Activated gamma-delta T cell treated with Interleukin-2 at 50 U/mL for 16 hours (primary cell): Measurements from ENCODE around the gene SLC24A4.
"Not testable (repeated sequence)": the region's sequence is repeated elsewhere in the genome, so short reads cannot be mapped to it uniquely, and the experiment has no call there.

Experiments
- DNase-seq: peaks from one replicate; pipeline ENCODE4 v3.0.0-alpha.2; 2020

The SLC24A4 gene

DNA sequence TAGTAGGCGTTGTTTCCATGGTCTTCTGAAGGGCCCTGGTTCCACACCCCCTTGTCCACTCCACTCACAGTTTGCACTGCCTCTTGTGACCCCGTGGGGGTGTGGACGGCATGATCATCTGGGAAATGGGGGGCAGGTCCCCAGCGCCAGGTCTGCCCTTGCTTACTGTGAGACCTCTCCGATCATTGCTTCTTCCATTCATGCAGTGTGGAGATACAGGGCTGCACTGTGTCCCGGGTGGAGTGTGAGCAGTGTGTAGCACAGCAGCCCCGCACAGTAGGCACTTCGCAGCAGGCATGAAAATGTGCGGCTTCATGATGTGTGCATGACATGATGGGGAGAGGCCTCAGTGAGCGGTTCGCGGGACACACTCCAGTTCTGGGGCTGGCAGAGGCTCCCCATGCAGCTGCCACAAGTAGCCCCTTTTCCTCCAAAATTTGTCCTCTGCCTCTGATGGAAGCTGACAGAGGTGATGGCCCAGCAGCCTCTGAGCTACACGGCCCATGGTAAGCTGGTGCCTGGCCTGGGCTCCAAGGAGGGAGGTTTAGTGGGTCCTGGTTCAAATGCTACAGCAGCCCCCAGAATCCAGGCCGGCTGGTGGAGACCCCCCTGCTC is 205.6 kb downstream of the SLC24A4 start:
- DNase-seq: no peak

DNA sequence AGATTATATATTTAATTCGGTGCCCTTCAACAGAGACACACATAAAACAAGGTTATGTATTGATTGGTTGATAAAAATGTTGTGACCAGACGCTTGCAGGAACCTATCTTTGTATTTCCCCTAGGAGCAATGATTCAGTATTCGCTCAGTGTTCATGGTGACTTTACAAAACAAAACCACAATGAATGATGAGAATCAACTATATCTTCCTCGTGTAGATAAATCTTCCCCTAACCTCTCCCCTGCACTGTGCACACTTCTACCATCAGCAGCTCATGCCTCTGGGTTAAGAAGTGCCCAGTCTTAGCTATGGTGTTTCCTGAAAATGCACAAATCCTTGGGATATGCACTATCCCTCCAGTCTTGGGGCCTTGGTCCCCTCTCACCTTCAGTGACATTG is 206.9 kb downstream of the SLC24A4 start:
- DNase-seq: no peak

DNA sequence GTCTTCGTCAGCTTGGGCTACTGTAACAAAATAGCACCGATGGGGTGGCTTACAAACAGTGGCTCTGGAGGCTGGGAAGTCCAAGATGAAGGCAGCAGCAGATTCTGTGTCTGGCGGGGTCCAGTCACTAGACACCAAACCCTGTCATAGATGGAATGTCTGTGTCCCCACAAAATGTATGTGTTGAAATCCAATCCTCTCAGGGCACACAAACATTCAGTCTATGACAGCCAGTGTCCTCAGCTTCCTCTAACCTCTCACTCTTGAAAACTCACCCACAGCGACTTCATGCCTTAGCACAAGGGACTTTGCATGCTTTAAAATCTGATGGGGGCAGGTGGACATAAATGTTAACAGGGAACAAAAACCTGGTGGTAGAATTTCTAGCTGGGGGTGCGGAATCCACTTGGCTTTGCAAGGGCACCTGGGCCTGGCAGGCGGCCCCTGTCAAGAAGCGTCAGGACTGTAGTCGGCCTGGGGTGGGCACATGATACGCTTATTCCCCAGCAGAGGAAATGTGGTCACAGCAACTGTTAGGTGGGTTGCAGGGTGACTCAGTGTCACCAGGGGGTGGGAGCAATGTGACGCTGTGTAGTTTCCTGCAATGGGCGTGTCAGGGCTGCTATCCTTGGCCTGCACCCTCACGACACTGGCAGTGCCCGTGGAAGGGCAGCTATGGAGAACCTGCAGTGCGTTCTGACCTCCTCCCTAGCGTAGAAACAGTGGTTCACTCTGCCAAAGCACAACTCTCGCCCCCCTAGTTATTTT is 208.3 kb downstream of the SLC24A4 start:
- peak; percentile 87 for DNase-seq

DNA sequence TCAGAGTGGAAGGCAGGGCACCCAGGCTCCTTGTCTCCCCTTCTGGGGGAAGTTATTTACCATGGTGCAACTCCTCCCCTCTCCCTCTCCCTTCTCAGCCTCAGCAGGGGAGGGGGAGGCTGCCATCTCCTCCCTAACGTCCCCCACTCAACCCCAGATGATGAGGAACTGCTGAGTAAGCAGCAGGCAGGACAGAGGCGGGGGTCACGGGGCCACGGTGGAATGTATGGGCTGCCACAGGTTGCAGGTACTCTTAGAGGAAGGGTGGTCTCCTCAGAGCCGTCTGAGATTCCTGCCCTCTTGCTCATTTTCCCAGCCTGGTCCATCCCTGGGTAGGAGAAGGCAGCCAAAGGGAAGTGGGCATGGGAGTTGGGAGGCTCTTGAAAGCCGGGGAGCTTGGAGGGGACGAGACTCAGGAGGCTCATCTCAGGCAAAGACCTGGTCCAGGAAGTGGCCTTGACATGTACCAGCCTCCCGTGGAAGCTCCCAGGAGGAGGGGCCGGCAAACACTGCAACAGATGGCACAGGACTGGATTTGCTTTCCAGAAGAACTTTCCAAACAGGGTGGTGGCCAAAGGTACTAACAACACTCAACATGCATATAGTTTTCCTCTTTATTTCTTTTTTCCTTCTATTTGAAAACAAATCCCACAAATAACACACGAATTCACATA is 209.7 kb downstream of the SLC24A4 start:
- DNase-seq: no peak

- DNase-seq: no peak
Measured at GRCh38 chr14:92534932-92535643, 212.1 kb downstream of the SLC24A4 start.

DNA sequence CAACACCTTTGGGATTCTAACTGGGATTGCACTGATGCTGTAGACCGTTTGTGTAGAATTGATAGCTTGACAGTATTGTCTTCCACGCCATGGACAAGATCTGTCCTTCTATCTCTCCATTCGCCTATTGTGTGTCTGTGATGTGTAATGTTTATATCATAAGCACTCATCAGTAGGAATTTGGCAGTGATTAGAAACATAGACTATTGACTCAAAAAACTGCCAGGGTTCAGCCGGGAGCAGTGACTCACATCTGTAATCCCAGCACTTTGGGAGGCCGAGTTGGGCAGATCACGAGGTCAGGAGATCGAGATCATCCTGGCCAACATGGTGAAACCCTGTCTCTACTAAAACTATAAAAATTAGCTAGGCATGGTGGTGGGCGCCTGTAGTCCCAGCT is 213.3 kb downstream of the SLC24A4 start:
- DNase-seq: not testable (repeated sequence)

GRCh38 chr14:92538412-92538985 is 215.5 kb downstream of the SLC24A4 start:
- no peak for DNase-seq

DNA sequence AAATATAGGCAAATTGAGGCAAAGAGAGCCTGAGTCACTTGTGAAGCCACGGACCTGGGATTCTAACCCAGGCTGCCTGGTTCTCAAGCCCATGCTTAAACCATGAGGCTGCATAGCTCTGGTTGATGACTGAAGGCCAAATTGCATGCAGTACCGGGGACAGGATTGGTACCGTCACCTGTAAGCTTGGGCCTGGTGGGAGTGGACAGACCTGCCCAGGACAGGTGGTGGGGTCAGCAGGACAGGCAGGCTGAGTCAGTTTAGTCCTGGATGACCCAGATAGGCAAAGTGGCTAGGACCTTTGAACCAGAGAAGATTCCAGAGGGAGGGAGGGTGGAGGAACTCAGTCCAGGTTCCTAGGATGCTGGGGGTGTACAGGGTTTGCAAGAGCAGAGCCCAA is 216.5 kb downstream of the SLC24A4 start:
- DNase-seq: no peak

DNA sequence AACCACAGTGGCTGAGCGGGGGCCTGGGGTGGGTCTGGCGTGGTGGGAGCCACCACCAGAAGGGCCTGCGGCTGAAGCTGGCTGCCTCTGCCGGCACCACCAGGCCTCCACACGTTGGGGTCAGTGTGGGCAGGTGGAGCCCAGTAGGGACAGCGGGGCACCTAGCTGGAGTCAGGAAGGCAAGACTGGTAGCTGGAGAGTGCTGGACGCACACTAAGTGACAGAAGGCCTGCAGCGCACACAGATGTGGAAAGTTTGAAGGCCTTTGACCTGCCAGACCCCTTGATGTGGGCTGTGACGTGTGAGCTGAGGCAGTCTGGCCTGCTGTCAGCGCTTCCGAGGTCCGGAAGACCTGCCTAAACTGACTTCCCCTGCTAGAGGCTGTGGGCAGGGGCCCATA is 216.9 kb downstream of the SLC24A4 start:
- DNase-seq: peak; percentile 31

DNA sequence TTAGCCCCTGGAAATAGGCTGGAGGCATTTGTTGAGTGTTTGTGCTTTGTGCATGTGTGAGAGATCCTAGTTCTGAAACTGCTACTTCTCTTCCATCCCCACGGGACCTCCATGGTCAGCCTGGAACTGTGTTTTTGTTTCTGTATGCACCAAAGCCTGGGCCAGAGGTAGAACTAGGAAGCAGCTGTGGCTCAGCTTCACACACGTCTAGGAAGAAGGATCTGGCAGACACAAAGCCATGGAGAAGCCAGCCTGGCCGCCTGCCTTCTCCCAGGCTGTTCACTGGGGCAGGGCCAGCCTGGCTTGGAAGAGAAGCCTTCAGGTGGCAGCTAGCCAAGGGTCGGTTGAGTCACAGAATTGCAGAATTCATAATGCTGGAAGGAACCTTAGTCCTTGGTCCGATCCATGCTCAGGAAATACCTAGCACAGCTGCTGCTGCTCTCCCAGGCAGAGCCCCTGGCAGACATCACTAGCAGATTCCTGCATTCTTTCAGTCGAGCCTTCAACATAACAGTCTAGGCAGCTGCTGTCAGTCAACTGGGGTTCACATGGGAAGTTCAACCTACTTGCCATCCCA is 217.6 kb downstream of the SLC24A4 start:
- no peak for DNase-seq

- DNase-seq: no peak
Measured at GRCh38 chr14:92542766-92543554, 220.0 kb downstream of the SLC24A4 start.

DNA sequence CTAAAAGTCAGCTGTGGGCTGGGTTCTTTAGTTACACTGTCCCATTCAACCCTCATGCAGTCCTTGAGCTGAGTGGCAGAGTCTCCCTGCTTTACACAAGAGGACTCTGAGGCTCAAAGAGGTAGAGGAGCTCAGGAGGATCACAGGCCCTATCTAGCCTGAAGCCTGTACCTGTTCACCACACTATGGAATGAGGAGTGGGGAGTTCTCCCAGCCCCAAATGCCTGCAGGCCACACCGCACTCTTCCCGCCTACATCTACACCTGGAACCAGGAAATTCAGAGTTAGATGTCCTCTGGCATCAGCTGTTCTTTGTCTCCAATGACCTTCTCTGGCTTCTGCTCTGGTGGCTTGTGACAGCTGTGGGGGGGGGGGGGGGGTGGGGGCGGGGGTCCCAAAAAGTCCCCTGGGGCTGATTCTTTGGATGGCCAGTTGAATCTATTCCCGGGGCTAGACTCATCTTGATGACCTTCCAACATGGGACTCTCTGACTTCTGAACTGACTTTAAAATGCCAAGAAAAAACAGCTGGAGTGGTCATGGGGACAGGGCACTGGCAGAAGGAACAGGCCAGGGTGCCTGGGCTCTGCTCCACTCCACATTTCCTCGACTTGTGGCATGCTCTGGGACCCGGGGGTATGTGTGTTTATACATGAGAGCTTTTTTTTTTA is 221.2 kb downstream of the SLC24A4 start:
- no peak for DNase-seq

DNA sequence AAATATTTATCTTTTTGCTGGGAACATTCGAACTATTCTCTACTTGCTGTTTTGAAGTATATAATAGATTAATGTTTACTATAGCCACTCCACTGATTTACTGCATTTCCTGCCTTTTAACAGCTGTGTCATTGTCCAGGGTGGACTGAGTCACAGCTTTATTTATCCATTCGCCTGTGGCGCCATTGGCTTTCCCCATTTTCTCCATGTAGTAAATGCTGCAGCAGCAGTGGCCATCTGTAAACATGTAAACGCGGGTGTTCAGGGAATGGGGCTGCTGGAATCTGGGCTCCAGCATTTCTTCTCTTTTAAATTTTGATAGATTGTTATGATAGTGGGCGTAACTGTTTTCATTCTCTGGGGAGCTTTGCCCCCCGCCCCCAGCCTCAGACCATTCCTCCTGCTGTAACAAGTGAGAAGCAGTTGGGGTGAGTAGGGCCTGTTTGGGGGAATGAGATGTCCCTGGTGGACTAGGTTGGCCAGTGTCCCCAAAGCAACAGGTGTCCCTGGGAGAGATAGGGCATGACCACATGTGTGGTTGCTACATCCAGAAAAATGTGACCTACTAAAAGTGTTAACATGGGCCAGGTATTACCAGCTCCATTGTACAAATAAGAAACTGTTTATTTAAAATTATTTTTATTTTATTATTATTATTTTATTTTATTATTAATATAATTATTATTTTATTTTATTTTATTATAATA is 223.5 kb downstream of the SLC24A4 start:
- DNase-seq: no peak

DNA sequence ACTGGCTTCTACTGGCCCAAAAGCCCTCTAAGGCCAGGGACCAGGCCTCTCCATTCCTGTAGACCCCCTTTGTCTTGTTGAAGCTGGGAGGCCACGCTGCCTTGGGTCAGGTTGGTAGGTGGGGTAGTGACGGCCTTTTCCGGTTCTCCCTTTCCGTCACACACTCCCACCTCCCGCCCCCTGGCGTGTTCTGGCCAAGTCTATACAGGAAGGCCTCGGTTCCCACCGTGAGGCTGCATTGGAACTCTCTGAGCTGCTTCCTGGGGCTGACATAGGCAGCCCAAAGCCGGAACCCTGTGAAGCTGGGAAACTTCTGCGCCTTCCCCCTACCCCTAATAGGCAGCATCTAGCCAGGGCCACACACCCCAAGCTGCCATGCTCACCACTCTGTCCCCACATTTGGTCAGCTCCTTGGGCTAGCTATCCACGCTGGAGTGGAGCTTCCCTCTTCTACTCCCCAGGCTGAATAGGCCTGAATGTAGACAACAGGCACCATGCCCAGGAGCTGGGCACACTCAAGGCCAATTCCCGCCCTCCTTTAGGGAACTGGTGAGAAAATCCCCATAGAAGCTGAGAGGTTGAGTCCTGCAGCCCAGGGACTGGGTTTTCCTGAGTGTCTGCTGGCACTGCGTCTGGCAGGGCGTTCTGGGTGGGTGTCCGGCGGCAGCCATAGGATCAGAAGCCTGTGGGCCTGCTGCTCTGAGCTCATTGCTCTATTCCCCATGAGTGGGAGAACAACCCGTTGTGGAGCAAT is 226.3 kb downstream of the SLC24A4 start:
- DNase-seq: no peak

DNA sequence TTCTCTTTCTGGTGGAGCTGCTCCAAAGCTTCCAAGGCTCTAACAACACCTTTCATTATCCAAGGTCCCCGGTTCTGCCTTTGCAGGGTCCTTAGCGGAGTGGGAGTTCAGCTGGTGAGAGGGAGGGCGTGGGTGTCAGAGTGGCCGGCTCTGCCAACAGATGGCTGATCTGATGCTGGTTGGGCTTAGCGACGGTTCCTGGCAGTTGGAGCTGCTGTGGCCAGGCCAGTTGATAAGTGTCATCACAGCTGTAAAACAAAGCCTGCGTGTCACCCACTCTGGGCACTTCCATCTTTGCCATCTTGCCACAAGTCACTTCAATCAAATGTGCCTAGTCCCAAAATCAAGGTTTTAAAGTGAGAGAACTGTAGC is 226.9 kb downstream of the SLC24A4 start:
- no peak for DNase-seq
